GM12864 (cell line): Measurements from ENCODE around the gene CIROP.

Experiments used
- DNase-seq: peaks from one replicate; pipeline ENCODE4 v3.0.0-alpha.2; 2011; ENCODE audit warnings: low read depth
- H3K4me3 ChIP-seq: 2 replicates; pipeline ENCODE4 v1.5.1; 2011; ENCODE audit warnings: mild to moderate bottlenecking, low read depth, low read length, control low read depth
- CTCF ChIP-seq: IDR thresholded peaks from 2 replicates; pipeline ENCODE4 v1.5.1; 2011; ENCODE audit warnings: low read depth, mild to moderate bottlenecking, moderate library complexity, low read length, control low read depth, inconsistent platforms; ENCODE audit errors: missing control alignments

The CIROP gene

DNA sequence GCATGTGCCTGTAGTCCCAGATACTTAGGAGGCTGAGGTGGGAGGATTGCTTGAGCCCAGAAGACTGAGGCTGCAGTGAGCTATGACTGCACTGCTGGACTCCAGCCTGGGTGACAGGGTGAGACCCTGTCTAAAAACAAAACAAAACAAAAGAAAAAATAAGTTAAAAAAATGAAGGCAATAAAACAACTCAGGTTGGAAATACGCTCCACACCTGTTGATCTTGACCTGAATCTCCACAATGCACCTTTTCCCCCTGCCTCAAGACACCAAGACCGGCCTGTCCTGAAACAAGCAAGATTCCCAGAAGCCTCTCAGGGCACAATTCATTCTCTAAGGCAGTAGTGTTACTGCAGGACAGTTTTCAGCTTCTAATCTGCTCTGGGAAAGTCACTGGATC is 35.1 kb upstream of the CIROP start:
- H3K4me3 ChIP-seq, result no peak overlapping the region
- TF ChIP-seq CTCF, result no peak
- no peak for DNase-seq

GRCh38 chr14:23137813-23138535 is 33.2 kb upstream of the CIROP start:
- no peak overlapping the region for H3K4me3 ChIP-seq
- no peak for DNase-seq
- no peak for TF ChIP-seq CTCF

- DNase-seq, result no peak
- H3K4me3 ChIP-seq, result no peak overlapping the region
- TF ChIP-seq CTCF, result no peak
Measured at GRCh38 chr14:23137192-23137812, 32.5 kb upstream of the CIROP start.

DNA sequence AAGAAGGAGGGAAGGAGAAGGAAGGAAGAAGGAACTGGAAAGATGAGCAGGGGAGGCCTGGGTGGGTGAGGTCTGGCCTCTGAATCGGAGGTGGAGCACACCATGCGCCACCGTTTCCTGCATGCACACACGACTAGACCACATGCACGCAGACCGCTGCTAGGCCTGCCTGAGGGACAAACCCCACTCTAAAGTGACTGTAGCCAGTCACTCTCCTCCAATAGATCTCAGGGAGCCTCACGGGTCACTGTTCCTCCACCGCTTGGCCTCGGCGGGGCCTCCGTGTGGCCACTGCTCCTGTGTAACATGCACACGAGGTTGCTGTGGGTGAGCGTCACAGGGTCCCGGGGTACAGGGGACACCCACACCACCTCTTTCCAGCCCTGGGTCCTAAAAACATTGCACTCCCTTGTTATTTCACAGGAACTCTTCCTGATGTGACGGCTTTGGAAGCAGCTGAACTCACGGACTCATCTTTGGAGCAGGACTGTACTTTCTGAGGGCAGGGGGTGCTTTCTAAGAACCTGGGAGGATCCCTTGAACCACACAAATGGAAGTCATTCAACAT is 31.9 kb upstream of the CIROP start:
- DNase-seq, result no peak
- TF ChIP-seq CTCF, result no peak
- no peak overlapping the region for H3K4me3 ChIP-seq

- TF ChIP-seq CTCF, result no peak
- no peak overlapping the region for H3K4me3 ChIP-seq
- no peak for DNase-seq
Measured at GRCh38 chr14:23132970-23133369, 28.2 kb upstream of the CIROP start.

DNA sequence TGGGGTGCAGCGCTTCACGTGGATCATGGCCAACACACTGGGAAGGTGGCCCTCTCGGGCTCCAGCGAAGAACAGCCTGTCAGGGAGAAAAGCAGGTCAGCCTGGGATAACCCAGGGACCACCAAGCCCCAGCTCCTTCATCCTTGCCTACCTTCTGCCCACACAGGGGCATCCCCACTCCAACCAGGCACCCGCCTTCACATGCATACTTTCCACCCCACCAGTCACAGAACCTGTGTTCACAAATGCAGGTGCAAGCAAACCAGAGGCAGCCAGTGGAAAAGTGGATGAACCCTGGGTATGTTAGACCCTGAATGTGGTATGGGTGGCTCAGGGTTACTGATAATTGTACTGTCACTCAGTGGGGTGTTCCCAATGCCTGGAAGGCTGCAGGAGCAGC is 26.7 kb upstream of the CIROP start:
- no peak for DNase-seq
- no peak overlapping the region for H3K4me3 ChIP-seq
- TF ChIP-seq CTCF, result no peak
